Uterus (tissue), 2 donors: ENCODE data around the gene LAYN.

ENCODE experiments used
- POLR2A ChIP-seq, 2 donors: fragments of 450-650 bp; IDR thresholded peaks; one replicate each; pipeline ENCODE4 v1.6.1; 2016; ENCODE audit warnings: antibody characterized with exemption in 2 of 2, mild to moderate bottlenecking in 1 of 2, moderate library complexity in 1 of 2
- TF ChIP-seq, protein P1 (sequence below), 4 experiments: fragments of 200-600 bp in 2 of 4; fragments of 450-650 bp in 2 of 4; sonication (generic) in 2 of 4; IDR thresholded peaks; one replicate each; pipeline ENCODE4 v1.5.1; 2016 to 2019; ENCODE audit warnings: antibody characterized with exemption in 4 of 4, mild to moderate bottlenecking in 2 of 4, moderate library complexity in 1 of 4

GRCh38 chr11:111592491-111592890 lies 52.0 kb downstream of the LAYN start:
- TF ChIP-seq, protein P1, sequence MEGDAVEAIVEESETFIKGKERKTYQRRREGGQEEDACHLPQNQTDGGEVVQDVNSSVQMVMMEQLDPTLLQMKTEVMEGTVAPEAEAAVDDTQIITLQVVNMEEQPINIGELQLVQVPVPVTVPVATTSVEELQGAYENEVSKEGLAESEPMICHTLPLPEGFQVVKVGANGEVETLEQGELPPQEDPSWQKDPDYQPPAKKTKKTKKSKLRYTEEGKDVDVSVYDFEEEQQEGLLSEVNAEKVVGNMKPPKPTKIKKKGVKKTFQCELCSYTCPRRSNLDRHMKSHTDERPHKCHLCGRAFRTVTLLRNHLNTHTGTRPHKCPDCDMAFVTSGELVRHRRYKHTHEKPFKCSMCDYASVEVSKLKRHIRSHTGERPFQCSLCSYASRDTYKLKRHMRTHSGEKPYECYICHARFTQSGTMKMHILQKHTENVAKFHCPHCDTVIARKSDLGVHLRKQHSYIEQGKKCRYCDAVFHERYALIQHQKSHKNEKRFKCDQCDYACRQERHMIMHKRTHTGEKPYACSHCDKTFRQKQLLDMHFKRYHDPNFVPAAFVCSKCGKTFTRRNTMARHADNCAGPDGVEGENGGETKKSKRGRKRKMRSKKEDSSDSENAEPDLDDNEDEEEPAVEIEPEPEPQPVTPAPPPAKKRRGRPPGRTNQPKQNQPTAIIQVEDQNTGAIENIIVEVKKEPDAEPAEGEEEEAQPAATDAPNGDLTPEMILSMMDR (IDR thresholded peaks at IDR 0.05), result no peak
- no peak for TF ChIP-seq POLR2A (IDR thresholded peaks at IDR 0.05)
